ENCODE data around the gene UGT2B15.
"Not testable (repeated sequence)": the region's sequence is repeated elsewhere in the genome, so short reads cannot be mapped to it uniquely, and the experiment has no call there.

The UGT2B15 gene

DNA sequence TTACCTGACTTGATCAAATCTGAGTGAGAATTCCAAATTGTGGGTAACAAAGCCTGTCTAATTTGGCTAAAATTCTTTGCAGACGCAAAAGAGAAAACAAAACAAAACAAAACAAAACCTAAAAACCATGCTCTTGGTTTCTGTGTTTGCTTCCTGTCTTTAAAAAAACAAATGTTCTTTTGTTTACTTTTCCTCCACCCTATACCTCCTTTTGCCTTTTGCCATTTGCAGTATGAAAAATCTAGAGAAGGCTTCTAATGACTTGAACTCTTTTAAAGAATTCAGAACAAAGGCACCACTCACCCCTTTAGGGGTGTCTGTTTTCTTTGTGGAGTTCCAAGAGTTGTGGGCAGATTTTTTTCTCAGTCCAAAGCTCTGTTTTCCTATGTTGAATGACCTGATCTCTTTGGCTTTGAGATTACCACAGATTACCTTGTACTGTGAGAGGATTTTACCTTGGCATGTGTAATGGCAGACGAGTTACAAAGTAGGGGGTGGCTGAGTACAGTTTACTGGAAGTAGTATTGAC is 13.9 kb downstream of the UGT2B15 start:
- not testable (repeated sequence) for DNase-seq (ENCODE audit: low read depth in 2 of 3, low spot score in 2 of 3)

GRCh38 chr4:68655764-68656444 is 14.5 kb downstream of the UGT2B15 start:
- no peak for DNase-seq (ENCODE audit: low read depth in 2 of 3, low spot score in 2 of 3)

GRCh38 chr4:68654946-68655721 is 15.3 kb downstream of the UGT2B15 start:
- DNase-seq (ENCODE audit: low read depth in 2 of 3, low spot score in 2 of 3), result no peak

DNA sequence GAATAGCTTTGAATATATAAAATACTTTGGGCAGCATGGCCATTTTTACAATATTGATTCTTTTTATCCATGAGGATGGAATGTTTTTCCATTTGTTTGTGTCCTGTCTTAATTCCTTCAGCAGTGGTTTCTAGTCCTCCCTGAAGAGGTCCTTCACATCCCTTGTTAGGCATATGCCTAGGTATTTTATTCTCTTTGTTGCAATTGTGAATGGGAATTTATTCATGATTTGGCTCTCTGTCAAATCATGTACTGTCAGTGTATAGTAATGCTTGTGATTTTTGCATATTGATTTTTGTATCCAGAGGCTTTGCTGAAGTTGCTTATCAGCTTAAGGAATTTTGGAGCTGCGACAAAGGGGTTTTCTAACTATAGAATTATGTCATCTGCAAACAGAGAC is 18.5 kb downstream of the UGT2B15 start:
- DNase-seq (ENCODE audit: low read depth in 2 of 3, low spot score in 2 of 3), result no peak

- DNase-seq (ENCODE audit: low read depth in 2 of 3, low spot score in 2 of 3), result no peak
Observed at GRCh38 chr4:68630371-68630770, 40.1 kb downstream of the UGT2B15 start.

GRCh38 chr4:68622731-68623130 is 47.7 kb downstream of the UGT2B15 start:
- DNase-seq (ENCODE audit: low read depth in 2 of 3, low spot score in 2 of 3), result not testable (repeated sequence)

DNA sequence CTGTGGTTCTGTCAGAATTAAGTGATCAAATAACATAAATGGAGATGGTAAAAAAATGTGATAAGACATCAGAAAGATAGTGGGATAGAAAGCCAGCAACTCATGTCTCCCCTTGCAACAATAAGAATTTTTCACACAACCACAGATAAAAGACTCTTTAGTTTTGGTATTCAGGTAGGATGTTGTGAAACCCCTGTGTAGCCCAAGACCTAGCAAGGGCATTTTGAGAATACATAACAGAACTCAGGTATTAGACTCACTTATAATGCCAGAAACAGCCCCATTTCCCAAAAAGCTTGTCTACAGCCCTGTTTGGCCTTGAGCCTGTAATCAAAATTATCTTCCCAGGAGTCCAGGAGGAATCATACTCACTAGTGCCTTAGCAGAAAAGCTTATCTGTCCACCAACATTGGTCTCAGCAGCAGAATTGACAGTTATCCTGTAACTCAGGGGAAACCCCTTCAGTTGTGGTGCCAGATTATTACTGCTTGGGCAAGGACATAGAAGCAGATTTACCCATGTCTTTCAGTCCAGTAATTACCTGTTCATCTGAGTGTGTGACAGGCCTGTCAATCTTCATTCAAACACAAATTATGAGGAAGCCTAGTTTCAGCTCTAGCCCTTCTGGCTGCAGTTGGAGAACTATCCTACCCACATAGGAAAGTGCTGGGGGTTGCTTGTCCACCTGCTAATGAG is 53.3 kb downstream of the UGT2B15 start:
- no peak for DNase-seq (ENCODE audit: low read depth in 2 of 3, low spot score in 2 of 3)

DNA sequence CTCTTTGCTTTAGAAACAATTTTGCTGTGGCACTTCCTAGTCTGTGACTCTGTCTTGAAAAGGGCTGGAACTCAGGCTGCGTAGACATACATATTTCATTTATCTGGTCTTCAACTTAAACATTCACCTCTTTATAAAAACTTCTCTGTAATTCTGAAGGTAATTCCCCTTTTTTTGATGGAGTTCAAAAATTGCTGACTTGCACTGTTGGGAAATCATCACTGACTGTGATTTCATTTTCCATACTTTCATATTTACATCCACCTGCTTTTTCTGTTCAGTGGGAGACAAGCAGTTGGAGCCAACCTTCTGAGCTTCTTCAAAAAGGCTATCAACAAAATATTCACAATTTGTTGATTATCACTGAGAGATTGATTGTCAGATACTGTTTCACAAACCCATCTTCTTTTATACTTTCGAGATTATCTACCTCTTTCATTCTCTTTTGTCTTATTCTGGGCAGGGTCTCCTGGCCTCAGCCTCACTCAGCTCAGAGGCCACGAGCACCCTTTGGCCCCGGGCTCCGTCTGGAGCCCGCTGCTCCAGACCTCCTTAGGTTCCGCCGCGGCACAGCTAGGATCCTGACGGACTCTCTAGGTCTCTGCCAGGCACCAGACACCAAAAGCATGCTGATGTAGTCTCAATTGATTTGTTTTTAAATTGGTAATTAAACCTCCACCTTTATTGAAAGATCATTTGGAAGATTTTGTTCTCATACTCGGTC is 54.6 kb downstream of the UGT2B15 start:
- no peak for DNase-seq (ENCODE audit: low read depth in 2 of 3, low spot score in 2 of 3)

GRCh38 chr4:68613752-68614151 is 56.7 kb downstream of the UGT2B15 start:
- DNase-seq (ENCODE audit: low read depth in 2 of 3, low spot score in 2 of 3), result no peak

- no peak for DNase-seq (ENCODE audit: low read depth in 2 of 3, low spot score in 2 of 3)
Observed at GRCh38 chr4:68606240-68606639, 64.2 kb downstream of the UGT2B15 start.

- no peak for DNase-seq (ENCODE audit: low read depth in 2 of 3, low spot score in 2 of 3)
Observed at GRCh38 chr4:68599150-68599549, 71.3 kb downstream of the UGT2B15 start.

DNA sequence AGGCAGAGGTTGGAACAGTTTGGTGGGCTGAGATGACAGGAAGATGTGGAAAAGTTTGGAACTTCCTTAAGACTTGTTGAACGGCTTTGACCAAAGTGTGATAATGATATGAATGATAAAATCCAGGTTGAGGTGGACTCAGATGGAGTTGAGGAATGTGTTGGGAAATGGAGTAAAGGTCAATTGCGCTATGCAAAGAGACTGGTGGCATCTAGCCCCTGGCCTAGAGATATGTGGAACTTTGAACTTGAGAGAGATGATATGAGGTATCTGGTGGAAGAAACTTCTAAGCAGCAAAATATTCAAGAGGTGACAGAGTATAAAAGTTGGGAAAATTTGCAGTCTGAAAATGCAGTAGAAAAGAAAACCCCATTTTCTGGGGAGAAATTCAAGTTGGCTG is 73.0 kb downstream of the UGT2B15 start:
- no peak for DNase-seq (ENCODE audit: low read depth in 2 of 3, low spot score in 2 of 3)

Measured in activated CD8-positive, alpha-beta memory T cell treated with anti-CD3 and anti-CD28 coated beads for 48 hours (primary cell).